COLO668 (cell line): Measurements from ENCODE around the gene LRP6.
"Not testable (repeated sequence)": the region's sequence is repeated elsewhere in the genome, so short reads cannot be mapped to it uniquely, and the experiment has no call there.

Source experiments
- DNase-seq: peaks from one replicate; lab custom pipeline; 2025; ENCODE audit not compliant: unreplicated experiment; lab: John Stamatoyannopoulos, UW

LRP6 gene

DNA sequence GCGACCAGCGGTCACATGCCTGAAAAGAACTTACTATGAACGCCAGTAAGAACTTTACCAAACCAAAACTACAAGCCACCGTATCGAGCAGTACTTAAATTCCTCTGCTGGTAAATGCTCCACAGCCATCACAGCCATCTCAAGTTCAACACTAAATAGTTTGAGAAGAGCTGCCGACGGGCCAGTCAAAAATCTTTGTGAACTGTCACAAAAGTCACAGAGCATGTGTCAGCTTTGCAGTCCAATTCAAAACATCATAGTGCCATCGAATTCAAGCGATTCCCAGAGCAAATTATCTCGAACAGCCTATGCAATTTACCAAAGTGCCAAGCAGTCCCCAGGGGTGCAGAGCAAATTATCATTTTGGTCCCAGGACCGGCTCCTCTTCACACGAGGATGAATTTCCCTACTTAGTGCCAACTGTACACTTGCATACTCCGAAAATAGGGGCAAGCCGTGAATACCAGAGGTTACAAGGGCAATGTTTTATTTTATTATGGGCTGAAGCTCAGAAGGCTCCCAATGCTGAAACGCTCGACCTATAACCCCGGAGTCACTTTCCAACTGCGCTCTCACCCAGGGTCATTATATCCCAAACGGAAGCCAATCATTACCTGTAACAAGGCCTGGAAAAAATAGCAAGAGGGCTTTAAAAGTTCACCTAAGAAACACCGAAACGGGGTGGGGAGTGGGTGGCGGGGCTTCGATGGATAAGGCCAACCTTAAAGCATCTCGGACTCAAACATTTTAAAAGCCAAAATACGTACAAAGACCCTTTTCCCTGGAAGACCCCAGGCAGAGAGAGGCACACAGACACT lies 1.1 kb downstream of the LRP6 start:
- DNase-seq: peak; percentile 15

DNA sequence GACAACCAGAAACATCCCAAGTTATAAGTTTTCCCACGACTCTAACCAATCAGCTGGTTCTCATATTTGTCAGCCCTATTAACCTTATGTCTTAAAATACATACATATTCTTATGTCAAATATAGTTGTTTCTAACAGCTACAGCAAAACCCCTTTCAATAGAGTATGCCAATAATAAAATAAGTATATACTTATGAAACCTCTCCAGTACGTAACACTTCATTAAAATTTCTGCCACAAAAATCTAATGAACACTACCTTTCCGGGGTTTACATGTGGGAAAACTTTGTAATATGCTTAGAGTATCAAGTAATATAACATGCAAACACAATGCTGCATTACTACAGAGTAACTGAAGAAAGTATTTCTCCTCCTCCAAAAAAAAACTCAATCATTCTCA lies 1.8 kb downstream of the LRP6 start:
- DNase-seq: no peak

DNA sequence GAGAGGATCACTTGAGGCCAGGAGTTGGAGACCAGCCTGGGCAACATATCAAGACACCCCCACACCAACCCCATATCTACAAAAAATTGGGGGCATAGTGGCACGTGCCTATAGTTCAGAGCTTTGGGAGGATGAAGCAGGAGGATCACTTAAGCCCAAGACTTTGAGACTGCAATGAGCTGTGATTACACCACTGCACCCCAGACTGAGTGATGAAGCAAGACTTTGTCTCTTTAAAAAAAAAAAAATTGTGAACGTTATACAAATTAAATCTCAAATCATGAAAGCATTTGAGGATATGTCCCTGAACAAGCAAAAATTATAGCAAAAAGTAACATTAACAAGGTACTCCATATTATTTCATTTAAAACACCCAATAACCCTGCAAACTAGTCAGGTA lies 2.9 kb downstream of the LRP6 start:
- DNase-seq: no peak

DNA sequence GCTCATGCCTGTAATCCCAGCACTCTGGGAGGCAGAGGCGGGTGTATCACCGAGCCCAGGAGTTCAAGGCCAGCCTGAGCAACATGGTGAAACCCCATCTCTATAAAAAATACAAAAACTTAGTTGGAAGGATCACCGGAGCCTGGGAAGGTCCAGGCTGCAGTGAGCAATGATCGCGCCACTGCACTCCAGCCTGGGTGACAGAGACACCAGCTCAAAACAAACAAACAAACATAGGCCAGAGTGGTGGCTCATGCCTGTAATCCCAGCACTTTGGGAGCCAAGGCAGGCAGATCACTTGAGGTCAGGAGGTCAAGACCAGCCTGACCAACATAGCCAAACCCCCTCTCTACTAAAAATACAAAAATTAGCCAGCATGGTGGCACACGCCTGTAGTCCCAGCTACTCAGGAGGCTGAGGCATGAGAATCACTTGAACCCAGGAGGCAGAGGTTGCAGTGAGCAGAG lies 10.5 kb downstream of the LRP6 start:
- not testable (repeated sequence) for DNase-seq

DNA sequence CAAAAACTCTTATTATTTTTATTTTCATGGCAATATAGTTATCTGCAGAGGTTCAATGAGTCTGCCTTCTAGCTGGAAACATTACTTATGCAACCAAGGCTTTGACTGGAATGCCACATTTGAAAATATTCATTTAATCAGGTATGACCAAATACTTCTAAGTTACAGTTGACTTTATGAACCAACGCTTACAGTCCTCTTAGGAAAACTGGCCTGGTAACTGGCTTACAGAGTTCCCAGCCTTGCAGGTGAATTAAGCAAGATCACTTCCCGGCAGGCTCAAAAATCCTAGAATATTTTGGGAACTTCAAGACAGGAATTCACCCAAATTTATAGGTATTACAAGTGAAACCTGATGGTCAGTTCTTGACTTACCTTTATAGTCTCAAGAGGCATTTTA lies 12.3 kb downstream of the LRP6 start:
- DNase-seq: no peak

DNA sequence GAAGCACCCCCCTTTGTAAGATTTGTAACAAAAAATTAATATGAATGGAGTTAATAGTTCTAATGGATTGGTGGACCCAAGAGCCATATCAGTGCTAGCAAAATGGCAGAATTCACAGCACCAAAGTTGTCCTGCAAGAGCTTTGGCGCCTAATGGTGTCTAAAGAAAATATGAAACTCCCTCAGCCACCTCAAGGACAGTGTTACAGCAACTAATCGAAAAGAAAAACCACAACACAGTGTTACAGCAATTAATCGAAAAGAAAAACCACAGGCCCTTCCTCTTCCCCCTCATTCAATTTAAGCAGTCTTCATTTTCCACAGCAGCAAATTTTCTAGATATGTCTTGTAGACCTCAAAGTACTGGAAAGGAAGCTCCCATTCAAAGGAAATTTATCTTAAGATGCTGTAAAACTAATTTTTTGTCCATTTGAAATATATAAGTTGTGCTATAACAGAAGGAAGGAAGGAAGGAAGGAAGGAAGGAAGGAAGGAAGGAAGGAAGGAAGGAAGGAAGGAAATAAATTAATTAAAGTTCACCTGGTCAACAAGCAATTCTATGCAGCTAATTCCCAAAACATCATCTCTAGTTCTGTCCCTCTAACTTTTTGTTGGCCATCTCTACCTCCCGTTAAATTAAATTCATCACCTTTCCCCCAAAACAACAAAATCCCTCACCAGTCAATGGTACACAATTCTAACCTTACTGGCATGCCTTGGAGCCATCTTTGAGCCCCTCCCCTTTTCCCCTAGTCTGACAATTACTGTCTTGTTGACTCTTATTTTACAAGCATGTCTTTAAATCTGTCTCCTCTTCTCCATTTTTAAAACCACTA lies 17.4 kb downstream of the LRP6 start:
- no peak for DNase-seq

DNA sequence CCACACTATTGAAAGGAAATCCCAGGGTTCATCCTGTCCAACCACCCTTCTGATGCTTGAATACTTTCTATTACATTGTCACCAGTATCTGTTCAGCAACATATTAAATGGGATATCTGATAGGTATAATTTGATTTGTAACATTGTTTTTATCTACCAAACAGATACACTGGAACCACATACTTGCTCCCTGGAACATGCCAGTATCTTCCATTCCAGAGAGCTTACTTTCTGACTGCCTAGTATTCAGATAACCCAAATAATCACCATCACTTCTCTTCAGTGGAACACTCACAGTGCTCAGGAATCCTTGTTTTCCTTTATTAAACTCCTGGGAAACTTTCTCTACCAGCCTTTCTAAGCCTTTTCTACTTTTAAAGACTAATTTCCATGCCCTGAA lies 19.3 kb downstream of the LRP6 start:
- no peak for DNase-seq

DNA sequence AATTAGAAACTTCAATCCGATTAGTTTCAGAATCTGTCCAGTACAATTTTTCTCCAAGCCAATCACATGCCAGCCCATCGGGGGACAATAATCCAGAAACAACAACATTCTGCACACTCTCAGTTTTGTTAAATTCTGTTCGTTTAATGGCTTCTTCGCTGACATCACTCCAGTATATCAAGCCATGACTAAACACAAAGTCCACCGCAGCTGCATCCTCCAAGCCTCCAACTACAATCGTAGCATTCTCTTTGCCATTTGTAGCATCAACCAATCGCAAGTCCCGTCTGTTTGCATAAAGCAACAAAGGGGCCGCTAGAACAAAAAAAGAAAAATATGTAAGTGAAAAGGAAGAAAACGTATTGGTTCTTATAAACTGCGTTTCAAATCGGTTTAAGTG lies 22.5 kb downstream of the LRP6 start:
- no peak for DNase-seq

DNA sequence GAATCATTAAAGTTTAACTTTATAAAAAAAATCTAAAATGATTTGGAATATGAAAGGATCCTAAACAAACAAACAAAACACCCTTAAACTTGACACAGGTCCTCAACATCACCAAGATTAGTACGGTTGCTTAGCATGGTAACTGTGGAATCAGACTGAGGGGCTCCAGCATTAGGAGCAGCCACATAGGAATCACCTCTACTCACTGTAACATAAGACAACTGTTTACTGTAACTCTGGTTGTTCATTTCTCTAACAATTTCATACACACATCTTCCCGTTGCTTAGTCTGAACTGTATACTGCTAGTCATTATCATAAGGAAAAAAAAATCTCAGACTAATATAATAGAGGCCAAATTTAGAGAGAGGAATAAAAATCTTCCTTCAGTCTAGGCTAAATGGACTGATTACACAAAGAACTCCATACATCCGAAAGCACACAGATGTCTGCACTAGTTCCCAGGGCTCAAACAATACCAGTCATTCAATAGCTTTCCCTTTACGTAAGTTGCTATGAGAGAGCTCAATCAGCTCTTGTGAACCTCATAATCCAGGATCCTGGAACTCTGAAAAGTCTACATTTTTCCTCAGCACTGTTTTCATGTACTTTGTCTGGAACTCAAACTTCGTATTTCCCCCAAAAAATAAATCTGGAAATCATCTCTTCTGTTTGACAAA lies 26.0 kb downstream of the LRP6 start:
- DNase-seq: no peak

DNA sequence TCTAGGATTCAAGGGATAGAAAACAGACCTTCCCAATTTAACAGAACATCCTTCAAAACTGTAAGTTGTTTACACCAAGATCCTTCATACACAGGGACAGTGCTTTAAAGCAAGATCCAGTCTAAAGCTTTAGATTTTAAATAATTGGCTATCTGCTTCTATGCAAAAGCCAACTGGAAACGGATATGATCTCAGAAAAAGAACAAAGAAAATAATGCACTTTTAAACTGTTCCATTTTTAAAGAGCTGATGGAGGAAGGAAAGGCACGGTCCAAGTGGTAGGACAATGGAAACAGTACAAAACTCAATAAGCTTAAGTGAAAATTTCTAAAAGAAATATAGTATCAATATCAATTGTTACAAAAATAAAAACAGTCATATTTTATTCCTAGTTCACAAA lies 27.7 kb downstream of the LRP6 start:
- DNase-seq: no peak

DNA sequence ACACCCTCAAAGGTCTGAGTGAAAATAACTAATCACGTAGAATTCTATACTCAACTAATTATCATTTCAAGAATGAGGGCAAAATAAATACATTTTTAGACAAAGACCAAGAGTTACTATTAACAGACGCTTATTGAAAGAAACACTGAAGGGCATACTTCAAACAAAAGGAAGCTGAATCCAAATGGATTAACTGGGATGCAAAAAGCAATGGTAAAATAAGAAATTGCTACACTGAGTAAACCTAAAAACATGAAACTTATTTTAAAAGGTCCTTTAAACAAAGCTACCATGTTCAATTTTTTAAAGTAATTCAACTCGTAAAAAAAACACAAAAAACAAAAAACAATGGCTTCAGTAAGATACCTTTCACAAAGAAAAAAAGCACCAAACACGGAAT lies 28.2 kb downstream of the LRP6 start:
- no peak for DNase-seq

DNA sequence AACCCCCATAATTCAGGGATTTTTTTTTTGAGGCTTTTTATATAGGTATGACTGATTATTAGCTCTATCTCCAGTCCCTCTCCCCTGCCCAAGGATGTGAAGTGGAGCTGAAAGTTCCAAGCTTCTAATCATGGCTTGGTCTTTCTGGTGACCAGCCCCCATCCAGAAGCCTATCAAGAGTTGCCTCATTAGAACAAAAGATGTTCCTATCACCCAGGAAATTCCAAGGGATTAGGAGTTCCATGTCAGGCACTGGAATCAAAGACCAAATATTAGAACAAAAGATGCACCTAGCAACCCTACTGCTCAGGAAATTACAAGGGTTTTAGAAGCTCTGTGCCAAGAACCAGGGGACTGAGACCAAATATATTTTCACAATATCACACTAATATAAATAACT lies 29.9 kb downstream of the LRP6 start:
- no peak for DNase-seq

DNA sequence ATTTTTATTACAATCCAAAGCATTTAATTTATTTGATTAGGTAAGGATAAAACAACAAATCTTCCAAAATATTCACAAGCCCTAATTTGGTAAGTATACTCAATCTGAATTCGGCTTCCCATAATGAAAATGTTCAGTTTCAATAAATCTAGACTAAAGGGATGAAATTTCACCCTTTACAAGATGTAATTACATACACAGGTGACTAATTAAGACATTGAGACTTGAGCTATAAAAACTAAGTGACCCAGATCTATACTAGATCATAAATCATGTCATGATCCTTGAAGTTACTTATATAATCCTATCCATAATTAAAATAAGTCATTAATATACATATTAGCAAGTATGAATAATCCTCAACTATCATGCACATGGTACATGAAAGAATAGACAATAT lies 36.6 kb downstream of the LRP6 start:
- DNase-seq: no peak

DNA sequence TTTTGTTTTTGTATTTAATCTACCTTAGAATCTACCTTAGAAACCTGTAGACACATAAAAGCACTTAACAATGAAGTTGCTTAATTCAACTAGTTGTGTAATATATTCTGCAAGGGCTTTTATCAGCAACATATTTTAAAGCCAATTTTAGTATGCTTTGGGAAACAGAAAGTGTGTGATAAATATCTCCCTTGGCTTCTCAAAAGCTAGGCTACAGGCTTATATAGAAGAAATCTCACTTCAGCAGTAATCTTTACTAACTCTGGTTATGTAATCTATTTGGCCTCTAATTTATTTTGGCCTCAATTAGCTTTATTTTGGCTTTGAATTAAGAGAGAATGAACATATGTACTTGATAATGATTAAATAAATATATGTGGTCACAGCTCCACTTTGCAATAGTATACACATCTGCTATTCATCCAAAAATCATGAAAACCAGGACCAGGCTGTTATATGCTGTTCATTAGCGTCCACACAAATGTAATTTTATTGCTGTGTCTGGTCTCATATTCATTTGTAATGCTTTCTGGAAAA lies 37.2 kb downstream of the LRP6 start:
- no peak for DNase-seq

DNA sequence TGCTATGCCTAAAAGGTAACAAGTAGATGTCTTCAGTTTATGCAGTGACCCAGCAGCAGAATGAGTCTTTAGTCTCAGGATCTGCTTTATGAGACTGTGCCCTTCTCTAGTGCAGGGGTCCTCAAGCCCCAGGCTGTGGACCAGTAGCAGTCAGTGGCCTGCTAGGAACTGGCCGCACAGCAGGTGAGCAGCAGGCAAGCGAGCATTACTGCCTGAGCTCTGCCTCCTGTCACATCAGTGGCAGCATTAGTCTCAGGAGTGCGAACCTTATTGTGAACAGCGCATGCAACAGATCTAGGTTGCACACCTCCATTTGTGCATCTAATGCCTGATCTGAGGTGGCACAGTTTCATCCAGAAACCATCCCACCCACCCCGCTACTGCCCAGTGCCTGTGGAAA lies 38.4 kb downstream of the LRP6 start:
- DNase-seq: no peak

DNA sequence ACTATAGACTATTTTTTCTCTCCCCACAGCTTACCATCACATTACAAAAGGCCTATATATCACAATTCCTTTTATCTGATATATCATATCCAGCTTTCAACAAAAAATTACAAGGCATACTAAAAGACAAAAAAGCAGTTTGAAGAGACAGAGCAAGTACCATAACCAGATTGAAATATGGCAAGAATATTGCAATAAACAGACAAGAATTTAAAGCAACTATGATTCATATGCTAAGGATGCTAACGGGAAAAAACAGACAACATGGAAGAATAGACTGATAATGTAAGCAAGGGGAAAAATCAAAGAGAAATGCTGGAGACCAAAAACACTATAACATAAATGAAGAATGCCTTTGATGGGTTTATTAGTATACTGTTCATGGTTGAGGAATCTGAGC lies 40.7 kb downstream of the LRP6 start:
- DNase-seq: no peak

DNA sequence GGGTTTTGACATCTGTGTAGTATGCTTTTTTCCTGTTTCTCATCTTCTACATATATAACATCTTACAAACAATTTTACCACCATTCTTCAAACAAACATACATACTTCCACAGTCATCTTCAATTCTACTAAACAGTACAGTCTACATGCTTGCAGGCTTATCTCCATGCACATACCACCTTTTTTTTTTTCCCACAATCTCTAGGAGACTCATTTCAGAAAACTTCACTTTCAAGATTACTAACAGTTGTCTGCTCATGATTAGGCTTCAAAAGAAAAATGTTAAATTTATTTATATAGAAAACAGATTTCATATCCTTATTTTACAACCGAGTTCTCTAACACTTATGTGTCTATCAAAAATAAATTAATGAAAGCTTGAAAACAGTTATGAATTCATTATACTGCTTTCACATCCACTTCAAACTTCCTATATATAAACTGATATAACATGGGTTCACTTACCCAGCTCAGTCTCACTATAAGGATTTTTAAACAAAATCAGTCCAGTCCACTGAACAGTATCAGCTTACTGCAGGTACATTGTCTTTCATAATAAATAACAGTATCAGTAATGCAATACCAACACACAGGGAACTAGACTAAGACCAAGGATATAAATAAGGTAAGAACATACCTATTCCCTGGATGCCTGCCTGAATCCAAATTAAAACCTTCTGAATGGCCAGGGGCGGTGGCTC lies 42.5 kb downstream of the LRP6 start:
- DNase-seq: no peak

DNA sequence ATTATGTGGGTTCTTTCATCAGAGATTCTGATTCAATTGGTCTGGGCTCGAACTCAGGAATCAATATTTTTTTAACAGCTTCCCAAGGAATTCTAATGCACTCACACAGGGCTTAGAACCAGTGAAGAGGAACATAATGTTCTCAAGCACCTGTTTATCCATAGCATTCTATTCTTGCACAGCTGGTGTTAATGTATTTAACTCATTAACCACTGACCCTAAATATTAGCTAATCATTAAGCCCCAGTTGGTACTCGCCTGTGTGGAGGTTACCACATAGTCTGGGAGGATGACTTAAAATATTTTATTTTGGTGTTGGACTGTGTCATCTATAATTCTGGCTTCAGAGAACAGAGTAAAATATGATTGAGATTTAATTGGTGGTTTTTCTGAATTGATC lies 45.3 kb downstream of the LRP6 start:
- no peak for DNase-seq

DNA sequence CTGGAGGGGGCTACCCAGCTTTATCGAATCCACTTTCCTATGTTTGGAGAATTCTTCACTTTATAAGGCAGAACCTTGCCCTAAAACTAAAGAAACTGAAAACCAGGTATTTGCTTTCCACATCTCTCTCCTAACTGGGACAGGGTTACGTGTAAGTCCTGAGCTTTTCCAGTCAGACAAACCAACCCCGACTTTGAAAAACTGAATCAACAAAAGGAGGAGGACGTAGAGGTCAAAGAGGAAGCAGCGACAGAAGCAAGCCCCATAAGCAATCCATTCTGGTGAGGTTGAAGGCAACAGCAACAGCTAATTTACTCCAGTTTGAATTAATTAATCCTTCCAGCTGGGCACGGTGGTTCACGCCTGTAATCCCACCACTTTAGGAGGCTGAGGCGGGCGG lies 47.2 kb downstream of the LRP6 start:
- no peak for DNase-seq

DNA sequence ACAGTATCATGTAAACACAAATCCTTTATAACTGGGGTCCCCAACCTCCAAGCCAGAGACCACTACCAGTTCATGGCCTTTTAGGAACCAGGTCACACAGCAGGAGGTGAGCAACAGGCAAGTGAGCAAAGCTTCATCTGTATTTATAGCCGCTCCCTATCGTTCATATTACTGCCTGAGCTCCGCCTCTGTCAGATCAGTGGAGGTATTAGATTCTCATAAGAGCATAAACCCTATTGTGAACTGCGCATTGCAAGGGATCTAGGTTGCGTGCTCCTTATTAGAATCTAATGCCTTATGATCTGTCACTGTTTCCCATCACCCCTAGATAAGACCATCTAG lies 49.9 kb downstream of the LRP6 start:
- no peak for DNase-seq
